Uterus (tissue), 4 donors: Measurements from ENCODE around the gene PRXL2C. TPM values are rescaled to one million over a fixed set of nuclear protein-coding genes. Genes with fewer than 3 reads are reported as not detected.
"Not testable (repeated sequence)": the region's sequence is repeated elsewhere in the genome, so short reads cannot be mapped to it uniquely, and the experiment has no call there.

Experiments used
- DNase-seq, 2 donors: peaks; one replicate each; pipeline ENCODE4 v3.0.0-alpha.2; 2019 to 2020
- H3K27ac ChIP-seq, 2 donors: fragments of 200-600 bp; sonication (generic); 1 replicate in 1 of 2; 2 replicates in 1 of 2; pipeline ENCODE4 v1.5.1; 2016 to 2018
- H3K27me3 ChIP-seq, 2 donors: fragments of 200-600 bp; sonication (generic); one replicate each; pipeline ENCODE4 v1.5.1; 2018 to 2019; ENCODE audit warnings: control low read depth in 1 of 2
- H3K36me3 ChIP-seq, 2 donors: fragments of 200-600 bp; sonication (generic); one replicate each; pipeline ENCODE4 v1.5.1; 2019; ENCODE audit warnings: control low read depth in 1 of 2
- H3K4me1 ChIP-seq, 2 donors: fragments of 200-600 bp; sonication (generic); one replicate each; pipeline ENCODE4 v1.5.1; 2018 to 2019; ENCODE audit warnings: control low read depth in 1 of 2
- H3K4me3 ChIP-seq, 2 donors: fragments of 200-600 bp; sonication (generic); 1 replicate in 1 of 2; 2 replicates in 1 of 2; pipeline ENCODE4 v1.5.1; 2018 to 2019; ENCODE audit warnings: mild to moderate bottlenecking in 1 of 2
- H3K9me3 ChIP-seq, 2 donors: fragments of 200-600 bp; sonication (generic); one replicate each; pipeline ENCODE4 v1.5.1; 2019; ENCODE audit warnings: control low read depth in 1 of 2
- POLR2A ChIP-seq, 2 donors: fragments of 450-650 bp; IDR thresholded peaks; one replicate each; pipeline ENCODE4 v1.6.1; 2016; ENCODE audit warnings: antibody characterized with exemption in 2 of 2, mild to moderate bottlenecking in 1 of 2, moderate library complexity in 1 of 2
- intact Hi-C: fragments of 100-400 bp; cut with DNase I; formaldehyde crosslinking; loops from one replicate; pipeline ENCODE4 v1.15.1; 2023; ENCODE audit warnings: low total_unique reads
- total RNA-seq, 4 donors: library from RNA; depleted of rRNA in 3 of 4; stranded (reverse); fragments of >200 nt in 3 of 4; gene quantifications; one replicate each; pipeline versions ENCODE4 v1.1.0 to v1.2.4, GENCODE V29; 2014 to 2023
- TF ChIP-seq, protein P1 (sequence below), 4 experiments: fragments of 200-600 bp in 2 of 4; fragments of 450-650 bp in 2 of 4; sonication (generic) in 2 of 4; IDR thresholded peaks; one replicate each; pipeline ENCODE4 v1.5.1; 2016 to 2019; ENCODE audit warnings: antibody characterized with exemption in 4 of 4, mild to moderate bottlenecking in 2 of 4, moderate library complexity in 1 of 4
- donor health status: DM: yes; HTN: yes; CAD: no.

Gene PRXL2C
- total RNA-seq, 4 donors from 2014 or later: 8.5 to 24.7 (median 19.8) TPM

DNA sequence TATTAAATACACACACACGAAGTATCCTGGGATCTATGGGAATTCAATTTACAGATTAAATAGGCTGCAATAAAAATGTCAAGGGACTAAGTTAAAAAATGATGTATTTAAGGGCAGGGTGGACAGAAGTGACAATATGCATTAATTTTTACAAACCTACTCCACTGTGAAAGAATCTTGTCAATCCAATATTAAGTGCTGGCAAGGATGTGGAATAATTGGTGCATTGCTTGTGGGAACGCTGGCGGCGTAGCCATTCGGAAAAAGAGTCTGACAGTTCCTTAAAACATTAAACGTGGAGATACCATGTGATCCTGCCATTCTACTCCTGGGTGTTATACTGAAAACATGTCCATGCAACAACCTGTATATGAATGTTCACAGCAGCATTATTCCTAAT is 39.7 kb downstream of the PRXL2C start:
- H3K27me3 ChIP-seq: no peaks in the 10 kb centered on the region
- no peak overlapping the region for H3K4me3 ChIP-seq
- no peaks in the 10 kb centered on the region for H3K9me3 ChIP-seq
- H3K36me3 ChIP-seq: no peaks in the 10 kb centered on the region
- intact Hi-C loops: no loop called here
- DNase-seq: no peak
- H3K4me1 ChIP-seq: no peaks in the 10 kb centered on the region
- no peak overlapping the region for H3K27ac ChIP-seq
- TF ChIP-seq, protein P1, sequence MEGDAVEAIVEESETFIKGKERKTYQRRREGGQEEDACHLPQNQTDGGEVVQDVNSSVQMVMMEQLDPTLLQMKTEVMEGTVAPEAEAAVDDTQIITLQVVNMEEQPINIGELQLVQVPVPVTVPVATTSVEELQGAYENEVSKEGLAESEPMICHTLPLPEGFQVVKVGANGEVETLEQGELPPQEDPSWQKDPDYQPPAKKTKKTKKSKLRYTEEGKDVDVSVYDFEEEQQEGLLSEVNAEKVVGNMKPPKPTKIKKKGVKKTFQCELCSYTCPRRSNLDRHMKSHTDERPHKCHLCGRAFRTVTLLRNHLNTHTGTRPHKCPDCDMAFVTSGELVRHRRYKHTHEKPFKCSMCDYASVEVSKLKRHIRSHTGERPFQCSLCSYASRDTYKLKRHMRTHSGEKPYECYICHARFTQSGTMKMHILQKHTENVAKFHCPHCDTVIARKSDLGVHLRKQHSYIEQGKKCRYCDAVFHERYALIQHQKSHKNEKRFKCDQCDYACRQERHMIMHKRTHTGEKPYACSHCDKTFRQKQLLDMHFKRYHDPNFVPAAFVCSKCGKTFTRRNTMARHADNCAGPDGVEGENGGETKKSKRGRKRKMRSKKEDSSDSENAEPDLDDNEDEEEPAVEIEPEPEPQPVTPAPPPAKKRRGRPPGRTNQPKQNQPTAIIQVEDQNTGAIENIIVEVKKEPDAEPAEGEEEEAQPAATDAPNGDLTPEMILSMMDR (IDR thresholded peaks at IDR 0.05): no peak
- TF ChIP-seq POLR2A (IDR thresholded peaks at IDR 0.05): no peak

DNA sequence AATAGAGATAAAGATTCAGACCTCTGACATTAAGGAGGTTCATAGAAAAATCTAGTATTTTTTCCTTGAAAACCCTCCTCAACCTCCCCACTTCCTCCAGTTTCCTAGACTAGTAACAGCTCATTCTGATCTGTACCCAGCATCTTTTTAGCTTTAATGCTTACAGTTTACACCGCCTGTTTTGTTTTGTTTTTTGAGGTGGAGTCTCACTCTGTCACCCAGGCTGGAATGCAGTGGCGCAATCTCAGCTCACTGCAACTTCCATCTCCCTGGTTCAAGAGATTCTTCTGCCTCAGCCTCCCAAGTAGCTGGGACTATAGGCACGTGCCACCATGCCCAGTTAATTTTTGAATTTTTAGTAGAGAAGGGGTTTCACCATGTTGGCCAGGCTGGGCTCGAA is 40.5 kb downstream of the PRXL2C start:
- H3K4me1 ChIP-seq, intact Hi-C loops, H3K4me3 ChIP-seq, H3K9me3 ChIP-seq, H3K27me3 ChIP-seq, DNase-seq, H3K36me3 ChIP-seq, H3K27ac ChIP-seq: not testable (repeated sequence)

DNA sequence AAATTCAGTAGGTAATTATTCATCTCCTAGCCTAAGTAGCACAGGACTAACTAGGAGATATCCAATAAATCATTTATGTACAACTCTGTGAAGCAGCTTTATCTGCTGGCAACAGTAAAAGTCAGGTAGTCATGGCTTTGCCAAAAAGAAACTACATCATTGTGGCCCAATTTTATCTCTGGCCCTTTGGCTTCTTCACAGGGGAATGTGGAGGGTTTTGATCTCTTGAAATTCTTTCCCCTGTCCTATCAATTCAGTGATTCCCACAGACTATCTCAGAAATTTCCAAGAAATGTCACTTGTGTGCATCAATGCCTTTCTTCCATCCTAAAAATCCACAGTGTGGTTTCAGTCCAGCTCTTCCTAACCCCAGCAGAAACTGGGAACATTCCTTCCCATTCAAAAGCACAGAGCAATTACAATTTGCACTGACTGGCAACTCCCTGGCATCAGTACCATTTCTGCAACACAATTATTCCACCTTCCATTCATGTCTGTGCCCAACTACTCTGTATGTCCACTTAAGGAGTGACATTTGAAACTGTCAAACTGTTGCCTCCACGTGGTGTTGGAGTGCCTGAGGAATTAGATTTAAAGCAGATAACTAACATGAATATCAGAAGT is 42.0 kb downstream of the PRXL2C start:
- TF ChIP-seq POLR2A (IDR thresholded peaks at IDR 0.05): no peak
- TF ChIP-seq, protein P1 (IDR thresholded peaks at IDR 0.05): no peak
- no peak for DNase-seq
- no peak overlapping the region for H3K4me3 ChIP-seq
- no peak overlapping the region for H3K27ac ChIP-seq
- no peaks in the 10 kb centered on the region for H3K4me1 ChIP-seq
- no peaks in the 10 kb centered on the region for H3K36me3 ChIP-seq
- H3K9me3 ChIP-seq: no peaks in the 10 kb centered on the region
- intact Hi-C loops: no loop called here
- H3K27me3 ChIP-seq: no peaks in the 10 kb centered on the region

DNA sequence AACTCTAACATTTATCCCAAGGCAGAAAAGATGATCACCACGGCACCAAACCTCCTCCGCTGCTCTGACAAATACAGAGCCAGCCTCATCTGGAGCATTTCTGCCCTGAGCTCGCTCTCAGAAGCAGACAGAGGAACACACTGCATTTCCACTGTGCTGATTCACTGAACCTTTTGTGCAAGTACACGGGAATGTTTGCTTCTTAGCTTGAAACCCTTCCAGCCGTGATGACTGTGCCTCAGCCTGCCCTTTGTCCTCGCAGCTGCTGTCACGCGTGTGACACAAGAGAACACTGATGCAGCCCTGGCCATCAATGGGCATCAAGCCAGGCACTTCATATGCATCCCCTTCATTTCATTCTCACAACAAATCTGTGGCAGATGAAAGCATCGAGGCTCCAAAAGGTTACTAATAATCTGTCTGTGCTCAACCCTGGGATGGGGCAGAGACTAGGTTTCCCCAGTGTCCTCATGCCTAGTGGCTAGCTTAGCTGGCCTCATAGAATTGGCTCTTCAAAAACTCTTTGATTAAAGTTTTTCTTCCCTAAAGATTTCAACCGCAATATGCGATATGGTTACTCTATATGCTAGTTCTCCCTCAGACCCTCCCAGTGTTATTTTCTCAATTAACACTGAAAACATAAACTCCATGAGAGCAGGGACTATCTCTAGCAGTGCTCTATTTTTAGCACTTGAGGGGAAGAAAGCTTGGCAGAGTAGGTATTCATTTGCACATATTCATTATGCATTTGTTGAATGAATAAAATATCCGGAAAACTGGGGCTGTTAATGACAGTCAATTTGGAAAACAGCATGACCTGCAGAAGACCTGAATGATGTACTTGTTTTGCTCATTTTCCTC is 42.8 kb downstream of the PRXL2C start:
- Histone ChIP-seq H3K4me3 (no peak overlapping the region), H3K27ac (no peak overlapping the region), H3K27me3 (no peaks in the 10 kb centered on the region), H3K4me1 (no peaks in the 10 kb centered on the region), H3K9me3 (no peaks in the 10 kb centered on the region), H3K36me3 (no peaks in the 10 kb centered on the region)
- TF ChIP-seq, protein P1 (IDR thresholded peaks at IDR 0.05): no peak
- no peak for TF ChIP-seq POLR2A (IDR thresholded peaks at IDR 0.05)
- peak in 1 of 2 donors; percentile 18 for DNase-seq
- intact Hi-C loops: no loop called here

DNA sequence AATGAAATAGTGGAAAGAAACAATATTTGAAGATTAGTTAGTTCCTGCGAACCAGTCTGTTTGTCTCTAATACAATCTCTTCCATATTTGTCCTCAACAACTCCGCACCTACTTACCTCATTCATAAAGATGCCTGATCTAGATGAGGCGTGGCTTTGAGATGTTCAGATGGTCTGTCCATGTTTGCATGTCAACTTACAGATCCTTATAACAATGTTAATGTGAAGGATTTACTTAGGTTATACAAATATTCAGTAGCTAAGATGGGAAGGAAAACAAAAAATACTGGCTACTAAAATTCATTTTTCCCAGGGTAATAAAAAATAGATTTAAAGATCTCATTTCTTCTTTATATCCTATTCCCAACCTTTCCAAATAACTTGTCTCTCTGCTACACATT is 43.8 kb downstream of the PRXL2C start:
- TF ChIP-seq, protein P1 (IDR thresholded peaks at IDR 0.05): no peak
- TF ChIP-seq POLR2A (IDR thresholded peaks at IDR 0.05): no peak
- no peak overlapping the region for H3K4me3 ChIP-seq
- DNase-seq: no peak
- H3K36me3 ChIP-seq: no peaks in the 10 kb centered on the region
- no peaks in the 10 kb centered on the region for H3K9me3 ChIP-seq
- no peaks in the 10 kb centered on the region for H3K4me1 ChIP-seq
- no peak overlapping the region for H3K27ac ChIP-seq
- intact Hi-C loops: no loop called here
- H3K27me3 ChIP-seq: no peaks in the 10 kb centered on the region
